GM23248 (cell line): ENCODE results near the gene TAF4. TPM values are rescaled to one million over a fixed set of nuclear protein-coding genes. Genes with fewer than 3 reads are reported as not detected.
A peak's percentile ranks its signal among the peaks of the same experiment; 100 is the strongest.

ENCODE experiments used
- DNase-seq: peaks from one replicate; pipeline ENCODE4 v3.0.0-alpha.2; 2015
- H2AFZ ChIP-seq: fragments of 200-600 bp; sonication (generic); 2 replicates; pipeline ENCODE4 v1.6.1; 2016; ENCODE audit warnings: antibody characterized with exemption
- H3F3A ChIP-seq: fragments of 200-600 bp; sonication (generic); 2 replicates; pipeline ENCODE4 v1.6.1; 2016; ENCODE audit warnings: mild to moderate bottlenecking, antibody characterized with exemption, mixed run types; ENCODE audit not compliant: insufficient read depth
- H3K27ac ChIP-seq: fragments of 200-600 bp; sonication (generic); 2 replicates; pipeline ENCODE4 v1.5.1; 2016; ENCODE audit warnings: mild to moderate bottlenecking
- H3K27me3 ChIP-seq: fragments of 200-600 bp; sonication (generic); replicated peaks from 2 replicates; pipeline ENCODE4 v1.6.1; 2016; ENCODE audit warnings: mild to moderate bottlenecking; ENCODE audit not compliant: insufficient read depth
- H3K36me3 ChIP-seq: fragments of 200-600 bp; sonication (generic); 2 replicates; pipeline ENCODE4 v1.6.1; 2016; ENCODE audit warnings: low read depth, mild to moderate bottlenecking
- H3K4me1 ChIP-seq: fragments of 200-600 bp; sonication (generic); 2 replicates; pipeline ENCODE4 v1.6.1; 2016; ENCODE audit warnings: mild to moderate bottlenecking; ENCODE audit not compliant: insufficient read depth
- H3K4me2 ChIP-seq: fragments of 200-600 bp; sonication (generic); one replicate; pipeline ENCODE4 v1.6.1; 2016; ENCODE audit warnings: mild to moderate bottlenecking; ENCODE audit not compliant: unreplicated experiment
- H3K4me3 ChIP-seq: fragments of 200-600 bp; sonication (generic); 2 replicates; pipeline ENCODE4 v1.5.1; 2016; ENCODE audit warnings: mild to moderate bottlenecking
- H3K79me2 ChIP-seq: fragments of 200-600 bp; sonication (generic); 2 replicates; pipeline ENCODE4 v1.6.1; 2016; ENCODE audit warnings: mild to moderate bottlenecking; ENCODE audit not compliant: insufficient read depth
- H3K9ac ChIP-seq: fragments of 200-600 bp; sonication (generic); 2 replicates; pipeline ENCODE4 v1.6.1; 2016; ENCODE audit warnings: mild to moderate bottlenecking
- H3K9me2 ChIP-seq: fragments of 200-600 bp; sonication (generic); 2 replicates; pipeline ENCODE4 v1.6.1; 2016; ENCODE audit warnings: mixed run types, mild to moderate bottlenecking, moderate library complexity; ENCODE audit not compliant: insufficient read depth
- H3K9me3 ChIP-seq: fragments of 200-600 bp; sonication (generic); one replicate; pipeline ENCODE4 v1.6.1; 2017; ENCODE audit warnings: low read depth
- H4K20me1 ChIP-seq: fragments of 200-600 bp; sonication (generic); 2 replicates; pipeline ENCODE4 v1.6.0; 2016; ENCODE audit not compliant: insufficient read depth
- EZH2 ChIP-seq: fragments of 200-600 bp; sonication (generic); IDR thresholded peaks from 2 replicates; pipeline ENCODE4 v1.6.1; 2018; ENCODE audit warnings: antibody characterized with exemption, mild to moderate bottlenecking; ENCODE audit not compliant: insufficient read depth, poor library complexity, severe bottlenecking
- EZH2phosphoT487 ChIP-seq: fragments of 200-600 bp; sonication (generic); IDR thresholded peaks from 2 replicates; pipeline ENCODE4 v1.6.1; 2018; ENCODE audit warnings: antibody characterized with exemption, moderate library complexity, mild to moderate bottlenecking, low read depth; ENCODE audit not compliant: insufficient read depth
- WGBS, 2 experiments: methylation state at CpG; one replicate each; pipeline ENCODE4 v1.1.6; 2015 to 2017; ENCODE audit warnings: low lambda C conversion rate in 2 of 2, low coverage in 1 of 2; ENCODE audit errors: missing lambda C conversion rate in 2 of 2; 5-methylcytosine and 5-hydroxymethylcytosine counted together
- in situ Hi-C: fragments of 300-500 bp; cut with MboI; formaldehyde crosslinking; loops from 2 replicates; pipeline ENCODE4 v1.15.0; 2020
- polyA plus RNA-seq: library from polyadenylated mRNA; unstranded; fragments of >200 nt; fragmentation: Nextera tagmentation; extraction: Ambion mirVana; gene quantifications from 2 replicates; pipeline ENCODE4 v1.2.1, GENCODE V29; 2016
- total RNA-seq: library from RNA; depleted of rRNA; stranded (reverse); fragments of >200 nt; shearing (Covaris generic); gene quantifications from 2 replicates; pipeline ENCODE4 v1.2.3, GENCODE V29; 2014

The TAF4 gene
- total and polyA plus RNA-seq, 2 experiments from 2014 or later, result 1.4 to 2.9 TPM

DNA sequence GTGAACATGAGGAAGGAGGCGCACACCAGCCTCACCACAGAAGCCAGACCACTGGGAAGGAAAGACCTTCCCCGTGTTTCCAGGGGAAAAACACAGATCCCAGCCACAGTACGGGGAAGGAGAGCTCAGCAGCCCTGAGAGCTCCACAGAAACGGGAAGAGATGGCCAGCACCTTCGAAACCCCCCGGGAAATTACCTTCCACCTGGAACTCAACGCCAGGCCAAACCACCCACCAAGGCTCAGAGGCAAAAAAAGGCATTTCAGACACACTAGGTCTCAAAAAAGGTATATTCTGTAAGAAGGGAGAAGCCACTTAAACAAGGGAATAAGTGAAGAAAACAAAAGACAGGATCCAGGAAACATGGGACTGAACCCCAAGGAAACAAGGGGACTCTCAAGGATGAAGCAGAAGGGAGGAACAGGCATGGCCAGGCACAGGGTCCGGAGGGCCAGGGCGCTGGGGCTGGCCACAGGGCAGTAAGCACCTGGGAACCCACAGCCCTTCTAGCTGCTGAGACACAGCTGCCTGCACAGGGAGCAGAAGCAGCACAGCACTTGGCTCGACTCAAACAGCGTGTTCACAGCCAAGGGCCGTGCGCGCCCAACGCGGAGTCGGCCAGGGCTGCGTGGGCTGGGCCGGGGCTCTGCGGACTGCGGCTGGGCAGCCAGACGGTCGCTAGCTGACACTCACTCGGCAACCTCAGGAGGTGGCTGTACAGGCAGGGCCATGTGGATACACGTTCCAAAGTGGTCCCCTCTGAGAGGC, 44.6 kb downstream of the TAF4 start:
- no peaks in the 10 kb centered on the region for H3K27me3 ChIP-seq
- H3K27ac ChIP-seq, result no peak overlapping the region
- H4K20me1 ChIP-seq, result no peaks in the 10 kb centered on the region
- peak; percentile 72 for DNase-seq
- no peak overlapping the region for H3K4me2 ChIP-seq
- 37 to 46% methylated on average over 25 of the region's 25 CpGs for WGBS, 2 experiments
- no peak overlapping the region for H2AFZ ChIP-seq
- peaks cover 95% of the 10 kb centered on the region for H3K79me2 ChIP-seq
- no peaks in the 10 kb centered on the region for H3F3A ChIP-seq
- H3K4me1 ChIP-seq, result peaks cover 9% of the 10 kb centered on the region
- no peaks in the 10 kb centered on the region for H3K36me3 ChIP-seq
- no peak overlapping the region for H3K9ac ChIP-seq
- no peaks in the 10 kb centered on the region for H3K9me3 ChIP-seq
- no peak overlapping the region for H3K4me3 ChIP-seq
- in situ Hi-C loops, result loop anchor here (10.0 to 25.0 kb wide), 2 partner anchors 114 to 366 kb away; partner anchors contain the start of gene RPS21
- TF ChIP-seq EZH2, result no peak
- no peaks in the 10 kb centered on the region for H3K9me2 ChIP-seq

- Histone ChIP-seq H3K4me3 (no peak overlapping the region), H3K36me3 (no peaks in the 10 kb centered on the region), H3K27ac (no peak overlapping the region), H3K4me1 (no peaks in the 10 kb centered on the region; the same call in 1 of the 2 replicates), H3K27me3 (no peaks in the 10 kb centered on the region), H3K4me2 (no peak overlapping the region), H3K9me3 (no peaks in the 10 kb centered on the region), H4K20me1 (no peaks in the 10 kb centered on the region), H2AFZ (no peak overlapping the region), H3F3A (no peaks in the 10 kb centered on the region), H3K79me2 (peaks cover 92% of the 10 kb centered on the region), H3K9me2 (no peaks in the 10 kb centered on the region), H3K9ac (no peak overlapping the region)
- WGBS, 2 experiments, result 78 to 93% methylated on average over 15 to 17 of the region's 19 CpGs
- DNase-seq, result no peak
- in situ Hi-C loops, result loop anchor here (10.0 to 25.0 kb wide), 2 partner anchors 115 to 367 kb away; partner anchors contain the start of gene RPS21
- TF ChIP-seq EZH2phosphoT487, result no peak
- TF ChIP-seq EZH2, result no peak
Observed at GRCh38 chr20:62019881-62020492, 45.7 kb downstream of the TAF4 start.

DNA sequence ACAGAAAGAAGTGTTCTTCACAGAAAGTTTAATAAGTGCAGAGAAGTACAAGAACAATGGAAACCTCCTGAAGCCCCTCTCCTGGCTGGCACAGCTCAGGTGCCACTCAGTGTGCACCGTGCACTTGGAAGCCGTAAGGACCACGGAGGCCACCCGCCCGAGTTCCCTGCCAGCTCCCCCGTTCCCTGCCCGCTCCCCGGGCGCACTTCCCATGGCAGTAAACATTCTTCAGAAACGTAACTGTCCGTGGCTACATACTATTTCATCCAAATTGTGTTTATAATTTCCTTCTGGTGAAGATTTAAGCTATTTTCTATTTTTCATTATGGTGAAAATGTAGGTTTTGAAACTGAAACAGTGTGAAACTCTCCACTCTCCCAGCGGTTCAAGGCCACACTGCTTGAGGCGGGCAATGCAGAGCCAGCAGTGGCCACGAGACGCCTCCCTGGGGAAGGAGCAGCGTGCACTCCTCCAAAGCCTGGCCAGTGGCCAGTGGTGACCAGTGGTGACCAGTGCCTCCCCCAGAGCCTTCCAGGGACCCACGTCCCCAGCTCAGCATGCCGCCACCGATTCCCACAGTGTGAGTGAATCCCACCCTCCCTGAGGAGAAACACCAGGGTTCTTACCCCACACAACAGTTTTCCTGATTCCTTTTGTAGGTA, 46.4 kb downstream of the TAF4 start:
- H3K4me3 ChIP-seq, result no peak overlapping the region
- no peak overlapping the region for H3K9ac ChIP-seq
- H3K79me2 ChIP-seq, result peaks cover 85% of the 10 kb centered on the region
- DNase-seq, result no peak
- in situ Hi-C loops, result loop anchor here (25.0 kb wide), 1 partner anchor 368 kb away; the partner anchor contains the start of gene RPS21
- H3K4me1 ChIP-seq, result no peaks in the 10 kb centered on the region
- no peak overlapping the region for H2AFZ ChIP-seq
- H3K36me3 ChIP-seq, result no peaks in the 10 kb centered on the region
- no peaks in the 10 kb centered on the region for H3K27me3 ChIP-seq
- no peaks in the 10 kb centered on the region for H3K9me2 ChIP-seq
- H3F3A ChIP-seq, result no peaks in the 10 kb centered on the region
- 93 to 95% methylated on average over 19 of the region's 19 CpGs for WGBS, 2 experiments
- no peaks in the 10 kb centered on the region for H4K20me1 ChIP-seq
- H3K27ac ChIP-seq, result no peak overlapping the region
- no peak for TF ChIP-seq EZH2phosphoT487
- TF ChIP-seq EZH2, result no peak
- H3K9me3 ChIP-seq, result no peaks in the 10 kb centered on the region
- H3K4me2 ChIP-seq, result no peak overlapping the region

DNA sequence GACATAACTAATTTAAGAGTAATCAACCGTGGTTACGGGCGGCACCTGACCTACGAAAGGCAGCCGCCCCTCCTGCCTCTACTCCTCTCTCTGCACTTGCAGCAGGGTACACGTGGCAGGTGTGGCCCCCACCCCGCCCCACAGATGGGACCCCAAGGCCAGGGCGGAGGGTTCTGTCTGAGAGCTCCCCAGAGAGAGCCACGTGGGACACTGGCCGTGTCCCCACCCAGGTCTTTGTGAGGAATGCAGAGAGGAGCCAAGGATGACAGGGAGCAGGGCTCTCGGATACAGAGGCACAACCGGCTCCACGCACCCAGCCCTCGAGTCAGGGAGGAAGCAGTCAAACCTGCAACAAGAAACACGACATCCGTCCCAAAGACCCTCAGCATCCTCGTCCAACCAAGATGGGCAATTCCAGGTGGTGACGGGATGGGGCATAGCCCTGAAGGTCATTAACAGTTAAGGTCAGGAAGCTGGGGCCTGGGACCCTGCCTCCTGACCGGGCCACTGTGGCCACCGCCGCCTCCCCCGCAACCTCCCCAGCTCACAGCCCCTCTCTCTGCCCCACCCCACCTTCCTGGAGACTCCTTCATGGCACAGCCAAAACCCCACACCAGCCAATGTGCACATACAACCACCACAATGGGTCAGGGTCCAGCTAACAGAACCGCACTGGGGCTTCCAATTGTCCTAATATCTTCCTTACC, 47.1 kb downstream of the TAF4 start:
- Histone ChIP-seq H3K4me2 (no peak overlapping the region), H3K4me1 (no peaks in the 10 kb centered on the region), H3F3A (no peaks in the 10 kb centered on the region), H3K27me3 (no peaks in the 10 kb centered on the region), H3K79me2 (peaks cover 79% of the 10 kb centered on the region), H3K9me2 (no peaks in the 10 kb centered on the region), H4K20me1 (no peaks in the 10 kb centered on the region), H3K36me3 (no peaks in the 10 kb centered on the region), H2AFZ (no peak overlapping the region), H3K4me3 (no peak overlapping the region), H3K27ac (no peak overlapping the region), H3K9ac (no peak overlapping the region), H3K9me3 (no peaks in the 10 kb centered on the region)
- WGBS, 2 experiments, result 86 to 88% methylated on average over 19 to 23 of the region's 23 CpGs
- DNase-seq, result no peak
- in situ Hi-C loops, result loop anchor here (25.0 kb wide), 1 partner anchor 369 kb away; the partner anchor contains the start of gene RPS21
- TF ChIP-seq EZH2phosphoT487 (no peak), EZH2 (no peak)
